HG03378 (cell line): ENCODE results near the gene BHLHE23.

Experiments
- ATAC-seq: cut with Tn5 transposase; IDR thresholded peaks from one replicate; pipeline ENCODE4 v1.9.1; 2021; ENCODE audit warnings: mild to moderate bottlenecking, moderate library complexity; ENCODE audit not compliant: unreplicated experiment

The BHLHE23 gene

GRCh38 chr20:62975812-62976508 lies 30.8 kb downstream of the BHLHE23 start:
- ATAC-seq: no peak

- no peak for ATAC-seq
Observed at GRCh38 chr20:62975251-62975760, 31.5 kb downstream of the BHLHE23 start.

DNA sequence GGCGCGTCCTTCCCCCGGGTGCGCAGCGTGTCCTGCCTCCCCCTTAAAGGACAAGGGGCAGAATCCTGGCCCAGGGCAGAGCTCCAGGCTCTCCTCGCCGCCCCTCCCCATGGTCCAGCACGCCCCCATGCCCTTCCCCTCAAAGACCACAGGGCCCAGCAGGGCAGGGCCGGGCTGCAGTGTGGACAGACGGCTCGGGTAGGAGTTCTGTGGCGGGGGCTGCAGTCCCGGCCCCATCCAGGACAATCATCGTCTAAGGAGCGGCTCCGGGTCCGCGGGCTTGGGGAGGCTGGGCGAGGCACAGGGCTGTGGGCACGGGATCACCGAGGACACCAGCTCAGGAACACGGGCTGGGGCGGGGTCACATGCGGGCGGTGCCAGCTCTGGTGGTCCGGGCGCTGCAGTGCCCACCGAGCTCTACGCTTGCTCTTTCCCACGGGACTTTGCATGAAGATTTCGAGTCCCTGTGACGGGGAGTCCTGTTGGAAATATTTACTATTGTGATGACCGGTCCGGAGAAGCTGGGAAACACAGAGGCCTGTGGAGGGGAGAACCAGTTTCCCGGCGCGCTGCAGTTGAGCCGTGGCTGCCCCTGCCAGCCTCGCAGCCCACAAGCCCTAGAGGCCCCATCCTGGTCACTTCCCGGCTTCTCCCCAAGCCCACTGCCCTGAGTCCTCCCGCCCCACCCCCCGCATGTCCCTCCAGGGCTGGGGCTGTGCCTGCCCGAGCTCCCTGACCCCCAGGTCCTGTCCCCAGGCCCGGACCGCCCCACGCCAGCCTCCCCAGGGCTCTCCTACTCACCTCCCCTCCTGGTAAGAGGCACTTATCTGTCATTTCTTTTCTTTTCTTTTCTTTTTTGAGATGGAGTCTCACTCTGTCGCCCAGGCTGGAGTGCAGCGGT lies 33.7 kb downstream of the BHLHE23 start:
- ATAC-seq: no peak

DNA sequence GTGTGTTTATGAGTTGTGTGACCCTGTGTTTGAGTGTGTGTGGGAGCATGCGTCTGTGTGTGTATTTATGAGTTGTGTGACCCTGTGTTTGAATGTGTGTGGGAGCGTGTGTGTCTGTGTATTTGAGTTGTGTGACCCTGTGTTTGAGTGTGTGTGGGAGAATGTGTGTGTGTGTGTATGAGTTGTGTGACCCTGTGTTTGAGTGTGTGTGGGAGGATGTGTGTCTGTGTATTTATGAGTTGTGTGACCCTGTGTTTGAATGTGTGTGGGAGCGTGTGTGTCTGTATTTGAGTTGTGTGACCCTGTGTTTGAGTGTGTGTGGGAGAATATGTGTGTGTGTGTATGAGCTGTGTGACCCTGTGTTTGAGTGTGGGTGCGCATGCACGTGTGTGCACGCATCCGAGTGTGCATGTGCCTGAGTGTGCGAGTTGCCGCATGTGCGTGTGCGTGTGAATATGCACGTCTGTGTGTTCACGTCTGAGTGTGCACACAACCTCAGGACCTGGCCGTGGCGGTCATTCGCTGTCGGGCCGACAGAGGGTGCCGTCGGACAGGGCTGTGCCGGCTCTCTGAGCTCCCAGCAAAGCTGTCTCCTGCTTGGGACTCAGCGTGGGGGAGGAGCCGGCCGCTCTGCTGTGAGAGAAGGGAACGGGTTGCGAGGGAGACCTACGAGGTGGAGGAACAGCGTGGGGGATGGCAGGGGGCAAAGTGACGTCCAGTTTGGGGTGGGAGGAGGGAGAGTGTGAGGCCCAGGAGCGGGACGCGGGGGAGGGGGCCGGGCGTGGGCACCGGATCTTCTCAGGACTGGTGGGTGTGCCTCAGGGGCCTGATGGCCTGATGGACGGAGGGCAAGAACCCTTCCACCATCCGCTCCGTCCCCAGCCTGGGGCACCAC lies 34.6 kb downstream of the BHLHE23 start:
- no peak for ATAC-seq

DNA sequence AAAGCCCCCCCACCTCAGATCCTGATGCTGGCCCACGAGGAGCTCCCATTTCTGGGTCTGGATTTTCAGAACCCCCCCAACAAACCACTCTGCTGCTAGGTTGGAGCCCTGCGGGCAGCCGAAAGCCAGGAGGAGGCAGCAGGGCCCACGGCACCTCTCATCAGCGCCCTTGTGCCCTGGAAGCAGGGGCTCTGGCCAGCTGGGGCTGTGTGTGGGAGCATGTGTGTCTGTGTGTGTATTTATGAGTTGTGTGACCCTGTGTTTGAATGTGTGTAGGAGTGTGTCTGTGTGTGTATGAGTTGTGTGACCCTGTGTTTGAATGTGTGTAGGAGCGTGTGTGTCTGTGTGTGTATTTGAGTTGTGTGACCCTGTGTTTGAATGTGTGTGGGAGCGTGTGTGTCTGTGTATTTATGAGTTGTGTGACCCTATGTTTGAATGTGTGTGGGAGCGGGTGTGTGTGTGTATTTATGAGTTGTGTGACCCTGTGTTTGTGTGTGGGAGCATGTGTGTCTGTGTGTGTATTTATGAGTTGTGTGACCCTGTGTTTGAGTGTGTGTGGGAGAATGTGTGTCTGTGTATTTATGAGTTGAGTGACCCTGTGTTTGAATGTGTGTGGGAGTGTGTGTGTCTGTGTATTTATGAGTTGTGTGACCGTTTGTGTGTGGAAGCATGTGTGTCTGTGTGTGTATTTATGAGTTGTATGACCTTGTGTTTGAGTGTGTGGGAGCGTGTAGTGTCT lies 35.4 kb downstream of the BHLHE23 start:
- no peak for ATAC-seq

DNA sequence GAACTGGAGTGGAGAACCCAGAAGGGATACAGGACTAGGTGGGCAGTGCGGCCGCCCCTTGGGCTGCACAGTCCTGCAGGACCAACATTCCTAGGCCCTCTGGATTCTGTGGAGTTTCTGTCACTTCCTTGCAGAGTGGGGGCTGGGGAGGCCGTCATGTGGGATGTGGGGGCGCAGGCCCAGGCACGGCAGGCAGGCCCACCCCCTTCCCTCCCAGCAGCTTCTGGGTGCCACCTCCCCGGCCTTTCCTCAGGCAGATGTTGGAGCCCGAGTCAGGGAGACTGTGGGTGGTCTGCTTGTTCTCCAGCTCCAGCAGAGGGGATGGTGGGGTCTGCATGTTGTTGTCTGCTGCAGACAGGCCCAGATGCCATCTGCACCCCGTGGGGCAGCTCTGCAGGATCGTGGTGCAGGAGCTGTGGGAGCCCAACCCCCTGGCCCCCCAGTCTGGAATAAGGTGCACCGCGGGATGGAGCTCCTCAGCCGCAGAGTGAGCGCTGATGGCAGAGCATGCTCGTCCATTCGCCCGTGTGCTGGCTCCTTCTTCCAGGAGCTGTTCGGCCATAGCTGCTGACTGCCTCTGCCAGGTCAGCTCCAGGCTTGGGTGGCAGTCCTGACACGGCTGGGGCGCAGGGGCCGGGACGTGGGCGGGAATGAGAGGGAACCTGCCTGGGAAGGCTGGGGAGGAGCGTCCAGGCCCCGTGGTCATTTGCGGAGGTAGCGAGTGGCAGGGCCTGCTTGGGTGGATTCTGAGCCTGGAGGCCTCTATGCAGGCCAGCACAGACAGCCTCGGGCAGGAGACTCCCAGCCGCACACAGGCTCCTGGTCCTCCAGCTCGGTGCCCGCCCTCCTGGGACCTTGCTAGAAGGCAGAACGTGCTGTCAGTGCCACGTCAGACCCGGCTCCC lies 36.2 kb downstream of the BHLHE23 start:
- ATAC-seq: no peak

GRCh38 chr20:62969939-62970306 lies 36.8 kb downstream of the BHLHE23 start:
- no peak for ATAC-seq

DNA sequence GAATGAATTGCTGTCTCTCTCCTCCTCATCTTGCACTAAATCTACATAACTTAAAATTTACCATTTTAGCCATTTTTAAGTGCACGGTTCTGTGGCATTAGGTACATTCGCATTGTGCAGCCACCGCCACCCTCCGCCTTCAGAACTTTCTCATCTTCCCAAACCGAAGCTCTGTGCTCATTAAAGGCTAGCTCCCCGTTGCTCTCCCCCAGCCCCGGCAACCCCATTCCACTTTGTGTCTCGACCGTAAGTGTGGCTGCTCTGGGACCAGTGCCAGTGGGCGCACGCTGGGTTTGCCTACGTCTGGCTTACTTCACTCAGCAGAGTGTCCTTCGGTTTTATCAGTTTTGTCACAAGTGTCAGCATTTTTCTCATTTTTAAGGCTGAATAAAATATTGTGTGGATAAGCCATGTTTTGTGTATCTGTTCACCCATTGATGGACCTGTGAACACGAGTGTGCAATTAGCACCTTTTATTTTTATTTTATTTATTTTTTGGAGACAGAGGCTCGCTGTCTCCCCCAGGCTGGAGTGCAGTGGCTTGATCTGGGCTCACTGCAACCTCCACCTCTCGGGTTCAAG lies 37.5 kb downstream of the BHLHE23 start:
- no peak for ATAC-seq

GRCh38 chr20:62968378-62969178 lies 38.2 kb downstream of the BHLHE23 start:
- ATAC-seq: no peak

GRCh38 chr20:62967628-62968351 lies 39.0 kb downstream of the BHLHE23 start:
- no peak for ATAC-seq

GRCh38 chr20:62967149-62967501 lies 39.6 kb downstream of the BHLHE23 start:
- no peak for ATAC-seq

GRCh38 chr20:62966212-62967148 lies 40.3 kb downstream of the BHLHE23 start:
- no peak for ATAC-seq

DNA sequence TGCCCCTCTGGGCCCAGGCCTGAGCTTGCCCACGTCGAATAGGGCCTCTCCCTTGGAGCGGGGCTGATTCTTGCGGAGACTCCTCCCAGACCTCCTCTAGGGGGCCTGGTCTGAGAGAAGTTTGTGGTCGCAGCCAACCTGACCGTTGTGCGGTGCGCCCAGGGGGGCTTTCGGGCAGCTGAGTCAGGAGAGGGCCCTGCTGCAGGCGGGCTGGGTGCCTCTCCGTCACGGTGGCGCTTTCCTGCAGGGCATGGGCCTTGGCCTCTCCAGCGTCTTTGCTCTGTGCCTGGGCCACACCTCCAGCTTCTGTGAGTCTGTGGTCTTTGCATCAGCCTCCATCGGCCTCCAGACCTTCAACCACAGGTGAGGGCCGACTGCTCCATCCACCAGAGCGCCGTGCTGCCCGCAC lies 41.4 kb downstream of the BHLHE23 start:
- ATAC-seq: no peak

DNA sequence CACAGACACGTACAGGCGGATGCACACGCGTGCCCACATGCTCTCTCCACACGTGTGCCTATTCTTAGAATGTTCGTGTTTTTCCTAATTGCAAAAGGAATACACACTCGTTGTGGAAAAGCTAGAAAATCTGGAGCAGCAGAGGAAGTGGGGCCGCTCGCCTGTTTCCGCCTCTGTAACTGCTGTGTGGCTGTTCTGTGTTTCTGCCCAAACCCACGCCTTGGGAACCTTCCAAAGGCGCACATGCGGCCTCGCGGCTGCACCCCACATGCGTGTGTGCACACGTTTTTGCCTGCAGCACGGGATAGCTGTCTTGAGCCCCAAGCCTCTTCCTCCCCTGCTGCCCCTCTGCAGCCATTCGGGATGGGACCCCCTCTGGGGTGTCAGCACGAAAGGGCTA lies 42.1 kb downstream of the BHLHE23 start:
- ATAC-seq: no peak

DNA sequence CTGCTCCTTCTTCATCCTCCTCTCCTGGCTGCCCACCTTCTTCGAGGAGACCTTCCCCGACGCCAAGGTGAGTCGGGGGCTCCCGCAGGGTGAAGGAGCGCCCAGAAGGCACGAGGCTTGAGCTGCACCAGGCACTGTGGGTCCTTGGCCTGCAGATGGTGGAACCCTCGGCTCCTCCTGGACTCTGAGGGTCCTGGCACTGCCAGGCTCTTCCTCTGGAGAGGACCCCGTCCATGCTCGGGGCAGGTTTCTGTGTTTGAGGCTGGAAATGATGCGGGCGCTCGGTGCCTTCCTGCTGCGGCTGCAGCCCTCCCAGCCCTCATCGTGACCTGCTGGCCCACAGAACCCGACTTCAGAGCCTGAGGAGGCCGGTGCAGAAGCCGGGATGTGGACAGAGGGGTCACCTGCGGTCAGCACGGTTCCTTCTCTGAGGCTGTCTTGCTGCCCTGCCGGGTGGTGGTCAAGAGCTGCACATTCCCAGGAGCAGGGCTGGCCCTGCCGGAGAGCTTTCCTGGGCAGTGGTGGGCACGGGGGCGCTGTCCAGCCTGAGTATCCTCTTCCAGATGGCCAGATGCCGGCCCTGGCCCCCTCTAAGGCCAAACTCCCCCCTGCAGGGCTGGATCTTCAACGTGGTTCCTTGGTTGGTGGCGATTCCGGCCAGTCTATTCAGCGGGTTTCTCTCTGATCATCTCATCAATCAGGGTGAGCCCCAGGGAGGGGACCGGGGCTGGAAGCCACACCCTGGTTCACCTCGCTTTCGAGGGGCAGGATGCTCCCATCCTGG lies 43.0 kb downstream of the BHLHE23 start:
- no peak for ATAC-seq
